Measurements from ENCODE around the gene SPRYD7.
"Not testable (repeated sequence)": the region's sequence is repeated elsewhere in the genome, so short reads cannot be mapped to it uniquely, and the experiment has no call there.

The SPRYD7 gene

DNA sequence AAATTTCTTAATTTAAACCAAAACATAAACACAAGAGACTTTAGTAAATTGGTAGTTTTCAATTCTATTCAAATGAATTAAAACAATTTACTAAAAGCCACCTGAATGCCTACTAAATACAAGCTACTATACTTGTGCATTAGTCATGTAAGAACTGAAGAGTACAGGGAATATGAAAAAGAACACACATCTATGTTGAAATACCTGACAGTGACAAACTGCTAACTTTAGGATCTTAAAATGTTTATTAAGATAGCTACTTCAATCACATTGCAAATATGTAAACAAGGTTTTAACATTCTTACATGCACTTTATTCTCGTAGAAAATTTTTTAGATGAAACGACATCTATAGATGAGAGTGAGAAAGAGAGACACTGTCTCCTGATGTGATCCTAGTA is 4.1 kb downstream of the SPRYD7 start:
- DNase-seq: no peak

DNA sequence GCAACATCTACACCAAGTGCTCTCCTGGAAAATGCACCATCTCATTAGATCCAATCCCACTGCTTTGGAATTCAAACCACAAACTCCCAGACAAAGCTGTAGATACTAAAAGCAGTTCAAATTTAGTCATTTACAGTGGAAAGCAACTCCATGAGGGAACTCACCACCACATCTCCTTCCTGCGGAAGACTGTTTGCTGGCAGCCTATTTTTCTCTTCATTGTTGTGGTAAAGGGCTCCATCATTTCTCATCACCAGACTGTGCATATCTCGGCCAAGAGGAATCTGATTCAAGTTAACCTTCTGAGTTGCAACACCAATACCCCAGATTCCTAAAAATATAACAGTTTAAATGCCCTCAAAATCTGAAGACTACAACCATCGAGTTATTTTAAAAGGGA is 8.4 kb downstream of the SPRYD7 start:
- no peak for DNase-seq

DNA sequence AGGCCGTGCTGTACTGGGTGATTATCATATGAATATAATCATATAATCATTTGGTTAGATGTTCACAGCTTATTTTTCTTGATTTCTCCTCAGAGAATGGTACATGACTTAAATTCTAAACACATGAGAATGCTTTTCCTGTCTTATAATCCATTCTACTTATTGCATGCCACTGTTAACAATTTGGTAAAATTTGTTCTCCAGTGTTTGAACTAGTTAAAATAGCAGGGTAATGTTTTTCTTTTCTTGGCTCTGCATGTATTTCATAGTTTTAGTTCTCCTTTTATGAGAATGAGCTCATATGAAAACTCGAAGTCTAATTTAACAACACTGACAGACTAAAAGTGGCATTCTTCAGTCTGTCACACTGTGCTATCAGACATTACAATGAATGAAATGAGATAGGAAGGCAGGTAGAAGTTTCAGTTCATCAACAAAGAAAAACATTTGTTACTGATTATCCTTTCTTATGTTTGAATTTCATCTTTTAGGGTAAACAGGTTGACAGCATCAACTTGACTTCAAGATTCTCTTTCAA is 10.2 kb downstream of the SPRYD7 start:
- DNase-seq: no peak

DNA sequence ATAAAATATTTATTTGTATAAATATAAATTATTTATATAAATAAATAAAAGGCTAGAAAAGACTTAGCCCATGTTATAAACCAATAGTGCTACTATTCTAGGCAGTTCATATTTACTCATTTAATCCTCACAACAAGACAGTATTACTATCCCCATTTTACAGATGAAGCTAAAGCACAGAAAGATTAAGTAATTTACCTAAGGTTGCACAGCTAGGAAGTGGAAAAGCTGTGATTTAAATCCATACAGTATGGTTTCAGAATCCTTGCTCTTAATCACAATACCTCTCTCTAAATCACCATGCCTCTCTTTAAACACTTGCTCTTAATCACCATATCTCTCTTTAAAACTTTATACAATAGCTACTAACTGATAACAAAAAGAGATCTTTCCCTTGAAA is 13.8 kb downstream of the SPRYD7 start:
- no peak for DNase-seq

DNA sequence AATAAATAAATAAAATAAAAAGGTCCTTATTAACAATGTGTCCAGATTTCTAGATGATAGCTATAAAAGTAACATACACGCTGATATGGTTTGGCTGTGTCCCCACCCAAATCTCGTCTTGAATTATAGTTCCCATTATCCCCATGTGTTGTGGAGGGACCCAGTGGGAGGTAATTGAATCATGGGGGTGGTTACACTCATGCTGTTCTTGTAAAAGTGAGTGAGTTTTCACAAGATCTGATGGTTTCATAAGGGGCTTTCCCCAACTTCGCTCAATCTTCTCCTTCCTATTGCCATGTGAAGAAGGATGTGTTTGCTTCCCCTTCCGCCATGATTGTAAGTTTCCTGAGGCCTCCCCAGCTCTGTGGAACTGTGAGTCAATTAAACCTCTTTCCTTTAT is 15.2 kb downstream of the SPRYD7 start:
- DNase-seq: not testable (repeated sequence)

DNA sequence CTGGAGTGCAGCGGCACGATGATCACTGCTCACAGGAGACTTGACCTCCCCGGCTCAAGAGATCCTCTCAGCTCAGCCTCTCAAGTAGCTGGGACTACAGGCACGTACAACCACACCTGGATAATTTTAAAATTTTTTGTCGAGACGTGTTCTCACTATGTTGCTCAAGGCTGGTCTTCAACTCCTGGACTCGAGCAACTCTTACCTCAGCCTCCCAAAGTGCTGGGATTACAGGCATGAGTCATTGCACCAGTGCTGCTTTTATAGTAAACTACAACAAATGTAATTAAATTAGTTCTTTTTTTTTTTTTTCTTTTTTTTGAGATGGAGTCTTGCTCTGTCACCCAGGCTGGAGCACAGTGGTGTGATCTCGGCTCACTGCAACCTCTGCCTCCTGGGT is 18.0 kb downstream of the SPRYD7 start:
- not testable (repeated sequence) for DNase-seq

DNA sequence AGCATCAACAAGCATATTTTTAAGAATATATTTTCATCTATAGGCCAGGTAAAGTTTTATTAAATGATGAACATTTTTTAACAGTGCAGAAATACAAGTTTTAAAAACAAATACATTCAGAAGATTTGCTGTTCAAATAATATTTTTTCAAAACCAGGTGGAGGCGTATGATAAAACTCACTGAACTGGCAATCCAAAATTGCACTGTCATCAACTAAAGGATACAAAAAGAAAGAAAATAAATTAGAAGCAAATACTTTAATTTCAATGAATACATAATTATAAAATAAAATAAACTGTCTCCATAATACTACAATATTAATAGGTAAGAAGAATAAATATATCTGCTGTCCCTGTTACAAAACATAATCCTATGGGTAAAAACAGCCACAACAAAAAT is 21.2 kb downstream of the SPRYD7 start:
- no peak for DNase-seq

DNA sequence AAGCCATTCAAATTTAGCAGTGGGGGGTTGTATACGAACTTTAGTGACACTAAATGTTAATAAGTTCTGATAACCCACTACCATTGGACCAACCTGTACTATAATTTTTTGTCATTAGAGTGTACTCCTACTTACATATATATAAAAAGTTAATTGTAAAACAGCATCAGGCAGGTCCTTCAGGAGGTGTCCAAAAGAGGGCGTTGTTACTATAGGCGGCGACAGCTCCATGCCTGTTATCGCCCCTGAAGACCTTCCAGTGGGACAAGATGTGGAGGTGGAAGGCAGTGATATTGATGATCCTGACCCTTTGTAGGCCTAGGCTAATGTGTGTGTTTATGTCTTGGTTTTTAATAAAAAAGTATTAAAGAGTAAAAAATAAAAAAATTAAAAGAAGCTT is 27.5 kb downstream of the SPRYD7 start:
- DNase-seq: no peak

DNA sequence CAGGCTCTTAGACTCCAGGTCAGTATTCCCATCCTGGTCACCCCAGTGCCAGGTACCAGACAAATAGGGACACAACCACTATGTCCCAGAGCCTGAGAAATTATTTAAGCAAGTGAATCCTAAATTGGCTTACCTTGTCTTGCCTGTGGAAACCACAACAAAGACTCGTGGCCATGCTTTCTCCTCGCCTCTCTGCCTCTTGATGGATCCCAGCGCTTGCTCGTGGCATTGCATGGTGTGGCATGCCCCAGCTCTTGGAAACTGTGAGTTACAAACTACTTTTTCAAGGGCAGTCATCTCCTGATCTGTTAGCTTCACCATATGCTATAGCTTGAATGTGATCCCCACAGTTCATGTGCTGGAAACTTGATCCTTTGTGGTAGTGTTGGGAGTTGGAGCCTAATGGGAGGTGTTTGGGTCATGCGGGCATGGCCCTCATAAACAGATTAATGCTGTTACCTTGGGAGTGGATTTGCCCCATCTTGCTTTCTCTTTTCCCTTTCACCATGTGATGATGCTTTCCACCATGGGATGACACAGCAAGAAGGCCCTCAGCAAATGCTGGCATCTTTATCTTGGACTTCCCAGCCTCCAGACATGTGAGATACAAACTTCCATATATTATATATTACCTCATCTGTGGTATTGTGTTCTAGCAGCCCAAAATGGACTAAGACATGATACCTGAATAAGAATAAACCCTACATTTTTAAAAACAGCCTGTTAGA is 31.2 kb downstream of the SPRYD7 start:
- no peak for DNase-seq

DNA sequence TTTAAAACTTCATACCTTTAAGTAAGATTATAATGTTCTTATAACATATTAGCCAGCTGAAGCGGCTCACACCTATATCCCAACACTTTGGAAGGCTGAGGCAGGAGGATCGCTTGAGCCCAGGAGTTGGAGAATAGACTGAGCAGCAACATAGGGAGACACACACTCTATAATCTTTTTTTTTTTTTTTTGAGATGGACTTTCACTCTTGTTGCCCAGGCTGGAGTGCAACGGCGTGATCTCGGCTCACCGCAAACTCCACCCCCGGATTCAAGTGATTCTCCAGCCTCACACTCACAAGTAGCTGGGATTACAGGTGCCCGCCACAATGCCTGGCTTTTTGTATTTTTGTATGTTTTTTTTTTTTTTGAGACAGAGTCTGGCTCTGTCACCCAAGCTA is 37.3 kb downstream of the SPRYD7 start:
- DNase-seq: no peak

DNA sequence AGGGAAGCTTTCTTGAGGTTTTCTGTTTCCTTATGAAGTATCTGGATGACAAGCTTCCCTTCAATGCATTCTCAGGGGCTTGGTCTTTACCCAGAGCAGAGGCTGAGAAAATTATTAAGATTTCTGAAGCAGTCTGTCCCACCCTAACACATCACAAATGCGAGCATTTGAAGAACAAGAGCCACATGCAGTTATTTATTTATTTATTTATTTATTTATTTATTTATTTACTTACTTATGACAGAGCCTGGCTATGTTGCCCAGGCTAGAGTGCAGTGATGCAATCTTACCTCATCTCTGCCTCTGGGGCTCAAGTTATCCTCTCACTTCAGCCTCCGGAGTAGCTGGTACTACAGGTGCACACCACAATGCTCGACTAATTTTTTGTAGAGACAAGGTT is 38.4 kb downstream of the SPRYD7 start:
- no peak for DNase-seq

DNA sequence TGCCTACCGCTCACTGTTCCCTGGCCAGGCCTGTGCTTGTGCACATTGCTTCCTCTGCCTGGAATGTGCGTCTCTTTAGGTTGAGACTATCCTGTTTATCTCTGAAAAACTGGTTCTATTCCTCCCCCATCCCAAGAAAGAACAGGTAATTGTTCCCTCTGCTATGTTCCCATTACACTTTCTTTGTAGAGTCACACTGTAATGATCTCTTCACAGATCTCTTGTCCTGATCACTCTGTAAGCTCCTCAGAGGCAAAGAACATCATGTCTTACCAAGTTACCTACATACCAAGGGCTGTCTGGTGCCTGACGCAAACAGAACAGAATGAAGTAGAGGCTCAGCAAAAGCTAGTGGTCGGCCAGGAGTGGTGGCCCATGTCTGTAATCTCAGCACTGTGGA is 40.3 kb downstream of the SPRYD7 start:
- no peak for DNase-seq

DNA sequence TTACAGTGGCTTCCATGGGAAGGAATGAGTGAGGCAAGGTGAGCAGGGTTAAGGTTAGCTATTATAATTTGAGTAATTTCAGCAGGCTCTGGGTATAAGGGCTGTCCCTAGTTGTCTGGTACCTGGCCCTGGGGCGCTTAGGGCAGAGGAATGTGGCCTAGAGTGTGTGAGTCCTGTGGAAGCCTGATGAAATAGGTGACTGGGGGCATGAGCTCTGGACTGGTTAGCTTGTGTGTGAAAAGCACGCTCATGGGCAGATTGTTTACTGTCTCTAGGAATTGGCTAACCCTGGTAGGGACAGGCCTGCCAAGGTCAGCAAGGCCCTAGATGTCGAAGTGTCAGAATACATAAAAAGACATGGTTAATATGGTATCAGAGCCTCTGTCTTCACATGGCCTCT is 42.5 kb downstream of the SPRYD7 start:
- no peak for DNase-seq

DNA sequence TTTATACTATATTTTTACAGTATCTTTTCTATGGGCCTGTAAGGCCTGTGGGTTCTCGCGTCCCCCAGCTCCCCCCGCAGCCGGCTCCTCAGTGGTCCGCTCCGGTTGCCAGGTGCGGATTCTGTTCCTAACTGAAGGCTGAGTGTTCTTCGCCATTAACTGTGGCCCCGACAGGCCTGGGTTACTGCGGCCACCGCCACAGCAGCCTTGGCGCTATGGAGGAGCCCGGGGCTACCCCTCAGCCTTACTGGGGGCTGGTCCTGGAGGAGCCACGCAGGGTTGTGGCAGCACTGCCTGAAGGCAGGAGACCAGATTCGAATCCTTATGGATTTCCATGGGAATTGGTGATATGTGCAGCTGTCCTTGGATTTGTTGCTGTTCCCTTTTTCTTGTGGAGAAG is 45.8 kb downstream of the SPRYD7 start:
- DNase-seq: no peak

DNA sequence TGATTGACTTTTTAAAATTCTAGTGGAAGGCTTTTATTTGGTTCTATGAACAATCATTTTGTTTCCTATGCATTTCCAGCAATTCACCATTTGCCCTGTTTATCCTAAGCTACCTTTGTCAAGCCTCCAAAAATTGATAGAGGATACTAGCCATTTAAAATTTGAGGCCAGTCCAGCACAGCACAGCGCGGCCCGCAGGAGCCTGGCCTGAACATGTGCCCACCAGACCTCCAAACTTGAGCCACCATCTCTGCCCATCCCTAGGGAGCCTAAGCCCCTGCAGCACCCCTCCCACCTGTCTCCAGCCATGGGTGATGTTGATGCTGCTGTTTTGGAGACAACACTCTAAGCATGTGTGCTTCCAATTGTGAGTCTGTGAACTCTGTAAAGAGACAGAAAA is 57.5 kb downstream of the SPRYD7 start:
- DNase-seq: no peak

DNA sequence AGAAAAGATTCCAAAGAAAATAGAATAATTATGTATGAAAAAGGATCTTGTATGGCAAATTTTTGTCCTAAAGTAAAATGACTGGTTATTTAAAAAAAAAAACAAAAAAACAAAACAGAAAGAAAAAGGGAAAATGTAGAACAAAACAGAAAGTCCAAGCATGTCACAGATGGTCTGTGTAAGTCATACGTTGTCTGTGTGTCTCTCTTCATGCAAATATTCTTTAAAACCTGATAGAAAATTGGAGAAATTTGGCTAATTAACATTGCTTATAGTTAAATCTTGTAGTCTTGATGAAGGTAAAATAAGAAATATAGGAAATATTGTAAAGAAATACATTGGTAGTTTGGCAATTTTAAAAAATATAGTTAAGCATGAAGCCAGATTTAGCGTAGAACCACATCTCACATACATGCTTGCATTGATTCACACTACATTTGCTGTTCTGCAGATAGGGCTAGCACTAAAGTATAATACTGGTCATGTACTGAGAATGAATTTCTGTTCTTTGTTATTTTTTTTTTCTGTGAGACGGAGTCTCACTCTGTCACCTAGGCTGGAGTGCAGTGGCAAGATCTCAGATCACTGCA is 58.4 kb downstream of the SPRYD7 start:
- no peak for DNase-seq

DNA sequence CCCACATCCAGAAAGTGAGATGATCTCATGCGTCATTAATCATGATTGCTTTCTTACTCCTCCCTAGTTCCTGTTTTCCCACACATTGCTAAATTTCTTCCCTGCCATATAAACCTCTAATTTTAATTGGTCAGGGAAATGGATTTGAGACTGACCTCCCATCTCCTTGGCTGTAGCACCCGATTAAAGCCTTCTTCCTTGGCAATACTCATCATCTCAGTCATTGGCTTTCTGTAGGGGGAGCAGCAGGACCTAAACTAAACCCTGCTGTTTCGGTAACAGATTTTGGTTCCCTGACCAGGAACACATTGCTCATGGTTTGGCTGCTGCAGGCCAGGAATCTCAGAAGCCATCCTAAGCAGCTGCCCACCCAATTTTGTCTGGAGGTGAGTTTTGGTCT is 61.7 kb downstream of the SPRYD7 start:
- no peak for DNase-seq

DNA sequence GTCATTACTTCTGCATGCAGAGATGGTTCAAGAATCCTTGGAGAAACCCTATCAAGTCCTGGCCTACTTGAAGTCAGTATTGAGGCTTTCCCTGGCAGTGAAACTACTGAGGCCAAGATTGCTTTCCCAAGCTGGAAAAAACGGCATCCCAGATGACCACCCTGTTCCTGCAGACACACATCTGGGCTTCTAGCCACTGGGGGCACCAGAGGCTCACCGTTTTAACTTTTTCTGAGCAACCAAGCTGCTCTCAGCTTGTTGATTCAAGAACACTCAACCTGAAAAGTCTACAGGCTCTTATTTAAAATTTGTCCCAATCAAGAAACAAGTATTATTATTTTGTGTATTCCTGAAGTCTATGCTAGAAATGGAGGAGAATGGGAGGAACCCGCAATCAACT is 66.6 kb downstream of the SPRYD7 start:
- no peak for DNase-seq

DNA sequence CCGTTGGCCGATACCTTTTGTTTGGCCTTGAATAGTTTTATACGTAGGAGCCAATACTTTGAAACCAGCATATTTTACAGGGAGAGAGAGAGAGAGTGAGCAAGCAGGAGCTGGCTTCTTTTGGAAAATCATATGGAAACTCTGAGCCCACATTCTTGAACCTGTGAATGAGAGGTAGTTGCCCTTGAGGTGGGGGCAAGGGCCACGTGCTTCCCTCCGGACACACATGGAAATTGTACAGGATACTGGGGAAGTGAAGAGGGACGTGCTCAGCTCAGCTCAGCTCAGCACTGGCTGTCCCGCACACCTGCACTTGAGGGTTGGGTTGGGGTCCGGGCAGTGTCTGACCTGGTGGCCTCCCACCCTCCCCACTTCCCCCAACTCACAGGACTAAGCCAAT is 68.3 kb downstream of the SPRYD7 start:
- DNase-seq: no peak

DNA sequence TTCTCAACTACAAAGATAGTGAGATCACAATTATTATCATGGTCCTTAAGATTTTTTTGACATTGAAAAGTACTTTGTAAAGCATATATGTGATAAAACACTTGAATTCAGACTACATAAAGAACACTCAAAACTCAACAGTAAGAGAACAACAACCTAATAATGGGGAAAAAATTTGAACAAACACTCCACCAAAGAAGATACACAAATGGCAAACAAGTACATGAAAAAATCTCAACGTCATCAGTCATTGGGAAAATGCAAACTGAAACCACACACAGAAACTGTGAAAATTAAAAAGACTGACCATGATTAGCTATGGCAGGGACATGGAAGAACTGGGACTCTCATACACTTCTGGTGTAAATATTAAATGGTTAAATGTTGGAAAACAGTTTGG is 70.9 kb downstream of the SPRYD7 start:
- no peak for DNase-seq

DNA sequence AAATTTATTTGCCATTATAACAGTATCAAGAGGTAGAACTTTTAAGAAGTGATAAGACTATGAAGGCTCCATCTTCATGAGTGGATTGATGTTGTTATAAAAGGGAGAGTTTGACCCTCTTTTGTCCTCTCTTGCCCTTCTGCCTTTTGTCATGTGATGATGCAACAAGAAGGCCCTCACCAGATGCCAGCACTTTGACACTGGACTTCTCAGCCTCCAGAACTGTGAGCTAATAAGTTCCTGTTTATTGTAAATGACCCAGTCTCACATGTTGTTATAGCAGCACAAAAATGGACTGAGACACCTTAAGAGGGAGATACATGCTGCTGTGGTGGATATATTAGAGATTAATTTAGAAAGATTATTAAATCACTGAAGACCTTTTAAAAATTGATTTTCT is 71.6 kb downstream of the SPRYD7 start:
- DNase-seq: no peak
